Glomerular visceral epithelial cell (primary cell): ENCODE results near the gene FGF14.
"Not testable (repeated sequence)": the region's sequence is repeated elsewhere in the genome, so short reads cannot be mapped to it uniquely, and the experiment has no call there.

Experiments
- DNase-seq: peaks from one replicate; pipeline ENCODE4 v3.0.0-alpha.2; 2016; ENCODE audit errors: extremely low spot score

Gene FGF14

DNA sequence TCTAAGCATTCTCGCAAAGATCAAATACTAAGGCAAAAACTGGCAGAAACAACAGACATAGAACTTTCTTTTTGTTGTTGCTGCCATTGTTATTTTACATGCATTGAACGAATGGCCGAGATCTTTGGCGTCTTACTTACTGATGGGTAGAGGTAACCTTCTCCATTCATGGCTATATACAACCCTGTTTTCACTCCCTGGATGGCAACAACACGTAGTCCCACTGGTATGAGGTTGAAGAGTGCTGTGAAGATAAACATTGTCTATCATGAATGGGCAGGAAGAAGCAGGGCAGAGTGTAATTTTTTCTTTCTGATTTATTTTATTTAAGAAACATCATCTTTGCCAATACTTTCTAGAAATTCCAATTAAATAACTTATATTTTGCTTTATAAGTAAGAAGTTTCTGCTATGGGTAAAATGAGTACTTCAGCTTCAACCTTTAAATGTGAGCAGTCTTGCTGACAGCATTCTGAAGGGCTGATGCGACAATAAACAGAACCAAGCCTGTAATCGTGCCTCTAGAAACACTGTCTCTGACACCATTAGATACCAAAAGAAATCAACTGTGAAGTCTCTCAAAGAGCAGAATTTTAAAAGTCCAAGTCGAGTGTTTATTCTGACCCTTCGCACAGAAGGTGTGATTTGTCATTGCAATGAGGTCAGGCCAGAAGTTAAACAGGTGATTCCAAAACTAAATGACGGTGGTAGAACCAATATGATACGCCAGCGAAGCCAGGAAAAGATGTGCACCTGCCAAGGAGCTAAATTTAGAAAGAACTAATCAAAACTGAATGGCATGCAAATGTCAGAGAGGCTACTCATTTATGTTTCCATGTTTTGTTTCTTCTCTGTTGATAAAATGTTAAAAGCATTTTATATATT, 533.0 kb downstream of the FGF14 start:
- no peak for DNase-seq

DNA sequence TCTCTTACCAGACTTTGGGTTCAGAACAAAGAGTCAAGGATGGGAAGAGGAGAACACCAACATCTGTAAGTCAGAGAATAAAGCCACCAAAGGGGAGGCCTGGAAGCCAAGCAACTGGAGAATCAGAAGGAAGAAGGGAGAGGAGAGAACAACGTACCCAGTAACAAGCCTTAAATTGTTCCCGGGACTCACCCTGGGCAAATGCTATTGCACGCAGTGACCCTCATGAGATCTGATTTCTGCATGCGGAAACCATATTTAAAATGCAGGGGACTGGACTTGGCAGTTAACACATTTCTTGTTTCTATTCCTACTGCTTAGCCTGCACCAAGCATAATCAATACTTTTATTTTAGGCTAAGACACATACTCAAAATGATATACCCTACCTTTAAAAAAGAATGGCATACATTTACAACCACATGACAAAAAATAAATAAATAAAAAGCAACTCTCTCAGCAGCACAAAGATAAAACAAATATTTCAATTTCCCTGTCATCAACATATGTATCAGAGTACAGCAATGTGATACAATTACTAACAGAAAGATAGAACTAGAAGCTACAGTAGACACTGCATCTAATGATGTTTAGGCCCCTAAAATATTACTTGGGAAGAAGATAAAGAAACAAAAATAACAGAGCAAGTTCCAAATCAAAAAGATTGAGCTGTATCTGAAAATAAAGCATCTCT, 534.8 kb downstream of the FGF14 start:
- no peak for DNase-seq

DNA sequence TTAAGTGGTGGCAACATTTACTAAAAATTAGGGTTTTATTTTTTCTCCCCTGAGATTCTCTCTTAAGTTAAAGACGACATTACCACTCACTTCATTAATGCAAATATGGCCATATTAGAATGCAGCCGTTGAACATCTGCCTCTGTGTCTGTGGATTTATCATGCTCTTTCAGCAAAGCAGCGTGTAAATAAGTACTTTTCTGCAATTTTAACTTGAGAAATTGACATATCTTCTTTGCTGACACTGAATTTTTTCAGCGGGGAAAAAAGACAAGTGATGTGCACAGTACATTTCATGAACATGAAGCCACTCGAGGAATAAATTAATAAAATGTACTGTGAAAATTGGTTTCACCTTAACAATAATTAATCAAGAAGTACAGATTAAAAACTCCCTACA, 543.0 kb downstream of the FGF14 start:
- no peak for DNase-seq

DNA sequence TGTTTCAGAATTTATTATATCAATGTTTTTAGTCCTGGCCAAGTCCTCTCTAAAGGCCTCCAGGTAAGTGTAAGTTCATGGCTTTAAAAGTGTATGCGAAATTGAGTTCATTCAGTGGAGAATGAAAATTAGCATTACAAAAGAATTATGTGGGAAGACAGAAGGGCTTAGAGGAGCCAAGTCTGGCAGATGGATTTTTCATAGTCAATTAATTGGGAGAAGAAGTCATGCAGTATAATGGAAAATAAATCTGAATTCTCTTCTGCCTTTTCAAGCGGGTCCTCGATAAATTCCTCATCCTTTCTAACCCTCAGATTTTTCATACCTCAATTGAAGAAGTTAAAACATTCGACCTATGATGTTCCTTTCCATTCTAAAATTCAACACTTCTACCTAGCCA, 555.1 kb downstream of the FGF14 start:
- no peak for DNase-seq

DNA sequence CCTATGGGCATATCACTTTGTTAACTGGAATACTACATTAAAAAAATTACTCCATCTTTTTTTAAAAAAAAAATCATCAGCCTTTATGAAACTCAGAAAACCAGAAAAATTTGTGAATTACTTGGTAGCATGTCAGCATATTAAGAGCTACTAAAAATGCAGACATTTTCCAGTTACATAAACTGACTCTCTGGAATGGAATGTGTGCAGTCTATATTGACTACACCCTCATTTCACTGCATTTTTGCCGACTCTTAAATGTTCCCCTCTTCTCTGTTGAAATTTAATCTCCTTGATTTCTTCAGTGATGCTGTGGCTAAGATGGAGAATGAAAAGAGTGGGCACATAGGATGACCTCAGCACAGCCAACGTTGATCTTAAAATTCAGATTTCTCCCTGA, 555.6 kb downstream of the FGF14 start:
- no peak for DNase-seq

DNA sequence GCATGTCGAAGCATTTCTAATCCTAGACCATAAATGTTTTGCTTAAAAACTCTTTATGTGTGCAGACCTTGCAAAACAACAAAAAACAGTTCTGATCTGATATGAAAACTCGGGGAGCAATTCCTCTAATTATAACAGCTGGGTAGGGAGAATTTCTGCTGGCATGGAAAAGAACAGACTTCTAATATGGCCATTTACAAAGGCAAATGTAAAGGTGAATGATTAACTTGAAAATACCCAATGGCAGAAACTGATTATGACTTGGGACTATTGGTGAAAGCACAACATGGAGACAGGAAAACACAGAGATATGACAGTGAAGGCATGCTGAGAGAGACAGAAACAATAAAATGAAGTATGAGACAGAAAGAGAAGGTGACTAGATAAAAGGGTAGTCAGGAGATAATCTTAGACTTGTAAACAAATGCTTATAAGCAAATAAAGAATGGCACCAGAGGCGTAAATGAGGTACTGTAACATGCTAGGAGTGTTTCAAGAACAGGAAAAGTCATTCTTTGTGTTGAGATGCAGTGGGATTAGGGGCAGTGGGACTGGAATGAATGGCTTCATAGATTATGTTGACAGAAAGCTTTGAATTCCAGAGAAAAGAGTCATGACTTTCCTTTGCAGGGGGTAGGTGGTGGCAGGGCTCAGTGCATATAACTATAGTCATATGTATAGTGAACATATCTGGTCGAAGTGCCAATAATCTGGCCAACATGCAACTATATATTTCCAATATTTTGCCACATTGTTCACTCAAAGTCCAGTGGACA, 556.4 kb downstream of the FGF14 start:
- peak; percentile 14 for DNase-seq

DNA sequence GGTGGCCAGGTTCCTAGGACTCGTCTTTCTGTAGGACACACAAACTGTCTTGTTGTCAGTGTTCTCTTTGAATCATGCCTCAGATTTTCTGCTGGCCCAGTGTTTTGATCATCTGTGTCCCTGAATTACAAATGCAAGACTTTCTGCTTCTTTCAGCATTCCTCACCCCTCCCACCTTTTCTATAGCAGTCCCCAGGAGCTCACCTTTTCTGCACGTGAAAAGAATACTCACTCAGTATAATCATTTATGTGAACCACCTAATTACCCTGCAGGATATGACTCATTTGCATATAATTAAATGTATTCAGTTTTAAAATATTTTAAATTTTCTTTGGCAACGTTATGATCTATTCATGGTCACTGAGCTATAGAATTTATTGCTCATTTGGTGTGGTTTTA, 560.1 kb downstream of the FGF14 start:
- DNase-seq = no peak

DNA sequence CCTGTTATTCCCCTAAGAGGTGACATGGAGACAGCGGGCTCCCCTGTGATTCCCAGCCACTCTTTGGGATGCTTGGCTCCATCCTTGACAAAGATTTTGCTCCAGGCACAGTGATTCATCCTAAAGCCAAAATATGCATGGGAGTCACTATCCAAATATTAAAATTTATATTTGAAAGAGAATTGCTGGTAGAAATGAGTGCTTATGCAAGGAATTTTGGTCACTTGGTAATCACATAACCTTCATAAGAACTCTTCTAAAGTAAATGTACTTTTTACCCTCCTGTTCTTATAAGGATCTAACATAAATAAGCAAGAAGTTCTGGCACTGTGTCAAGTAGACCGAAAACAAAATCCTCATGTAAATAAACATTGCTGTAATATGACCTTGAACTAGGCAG, 563.5 kb downstream of the FGF14 start:
- DNase-seq = no peak

DNA sequence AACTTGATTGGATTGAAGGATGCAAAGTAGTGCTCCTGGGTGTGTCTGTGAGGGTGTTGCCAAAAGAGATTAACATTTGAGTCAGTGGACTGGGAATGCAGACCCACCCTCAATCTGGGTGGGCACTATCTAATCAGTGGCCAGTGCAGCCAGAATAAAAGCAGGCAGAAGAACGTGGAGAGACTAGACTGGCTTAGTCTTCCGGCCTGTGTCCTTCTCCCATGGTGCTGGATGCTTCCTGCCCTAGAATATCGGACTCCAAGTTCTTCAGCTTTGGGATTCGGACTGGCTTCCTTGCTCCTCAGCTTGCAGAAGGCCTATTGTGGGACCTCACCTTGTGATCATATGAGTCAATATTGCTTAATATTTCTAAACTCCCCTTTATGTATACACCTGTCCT, 564.1 kb downstream of the FGF14 start:
- not testable (repeated sequence) for DNase-seq

DNA sequence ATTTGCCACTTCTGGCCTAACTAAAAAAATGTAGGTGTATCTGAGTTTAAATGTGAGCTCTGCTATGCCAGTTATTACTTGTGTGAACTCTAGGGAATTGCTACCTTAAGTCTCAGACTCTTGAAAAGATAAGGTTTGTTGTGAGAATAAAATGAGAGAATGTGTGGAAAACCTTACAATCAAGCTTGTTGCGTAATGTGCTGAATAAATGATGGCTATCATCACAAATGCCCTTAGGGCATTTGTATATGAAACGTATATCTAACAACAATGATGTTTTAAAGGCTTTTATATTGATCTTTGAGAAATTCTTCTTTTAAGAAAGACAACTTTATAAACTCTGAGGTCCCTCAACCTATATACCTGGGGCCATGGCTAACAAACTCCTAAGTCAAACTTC, 564.6 kb downstream of the FGF14 start:
- DNase-seq = no peak

DNA sequence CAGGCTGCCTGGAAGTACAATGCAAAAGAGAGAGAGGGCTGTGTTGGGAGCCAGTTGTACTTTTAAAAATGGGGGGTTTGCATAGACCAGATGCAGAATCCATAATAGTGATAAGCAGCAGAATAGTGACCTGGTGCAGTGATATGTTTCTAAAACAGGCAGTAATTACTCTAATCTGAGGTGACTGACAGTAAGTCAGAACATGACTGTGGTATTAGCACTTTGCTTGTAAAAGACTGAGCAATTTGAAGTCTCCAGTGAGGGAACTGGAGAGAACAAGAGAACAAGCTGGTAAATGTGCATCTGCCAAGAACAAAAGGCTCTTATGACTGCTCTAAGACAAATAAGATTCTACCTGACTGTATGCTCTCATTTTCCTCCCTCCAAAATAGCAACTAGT, 565.9 kb downstream of the FGF14 start:
- no peak for DNase-seq

DNA sequence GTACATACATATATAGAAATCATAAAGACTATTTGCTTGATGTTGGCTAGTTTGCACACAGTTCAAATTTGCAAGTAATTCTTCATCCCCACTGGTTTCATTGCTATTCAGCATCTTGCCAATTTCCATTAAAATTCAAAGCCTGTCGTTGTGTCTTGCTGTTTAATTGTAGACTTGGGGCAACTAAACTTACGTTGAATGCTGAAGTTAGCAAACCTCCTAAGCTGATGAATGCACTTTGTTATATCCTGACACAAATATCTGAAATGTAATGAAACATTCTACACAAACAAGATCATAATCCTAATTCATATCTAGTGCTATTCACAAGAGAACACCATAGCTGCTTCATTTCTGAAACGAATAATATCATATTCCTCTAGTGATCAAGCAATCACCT, 568.2 kb downstream of the FGF14 start:
- DNase-seq = no peak

DNA sequence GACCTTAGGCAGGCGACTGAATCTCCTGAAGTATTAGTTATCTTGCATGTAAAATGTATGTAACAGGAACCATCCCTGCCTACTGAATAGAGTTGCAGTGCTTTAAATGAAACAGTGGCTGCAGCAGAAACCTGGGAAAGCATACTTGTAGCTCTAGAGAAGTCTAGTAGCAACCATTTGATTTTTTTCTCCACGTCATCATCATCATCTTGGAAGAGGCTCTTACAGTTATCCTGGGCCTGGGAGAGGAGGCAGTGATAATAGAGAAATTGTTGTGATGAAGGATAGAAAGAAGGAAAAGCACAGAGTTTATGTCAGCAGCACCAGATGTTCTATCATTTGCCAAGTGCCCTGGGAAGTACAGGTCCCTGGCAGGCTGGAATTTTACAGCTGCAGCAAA, 571.8 kb downstream of the FGF14 start:
- no peak for DNase-seq

DNA sequence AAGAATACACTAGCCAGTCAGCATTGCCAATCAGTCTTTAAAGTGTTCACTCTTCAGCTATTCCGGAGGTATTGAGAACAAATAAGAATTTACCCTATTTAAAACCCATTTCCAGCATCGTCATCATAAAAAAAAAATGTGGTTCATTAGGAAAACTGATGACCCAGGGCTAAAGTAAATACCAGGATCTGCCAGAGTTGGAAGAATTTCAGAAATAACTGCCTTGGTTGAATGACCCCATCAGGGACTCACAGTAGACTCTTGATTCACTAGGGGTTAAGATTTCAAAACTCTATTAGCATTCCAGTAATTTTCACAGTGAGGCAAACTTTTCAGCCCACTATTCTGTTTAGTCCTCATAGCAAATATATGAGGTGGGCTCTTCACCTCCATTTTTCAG, 572.4 kb downstream of the FGF14 start:
- no peak for DNase-seq

DNA sequence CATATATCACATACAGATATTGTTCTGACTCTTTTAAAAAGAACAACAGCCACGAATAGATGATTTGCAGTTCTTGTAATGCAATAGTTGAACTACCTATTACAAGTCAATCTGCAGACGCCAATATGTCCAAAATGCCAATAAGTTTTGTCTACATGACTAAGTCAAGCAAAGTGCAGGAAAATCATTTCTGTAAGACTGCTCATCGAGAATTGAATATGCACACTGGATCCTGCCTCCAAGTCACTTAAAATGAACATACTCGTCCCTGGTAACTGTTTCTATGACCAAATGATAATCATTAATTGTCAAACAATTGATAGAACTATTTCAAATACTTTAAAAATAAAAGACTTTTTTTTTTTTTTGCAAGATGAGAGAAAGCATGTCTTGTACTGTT, 573.7 kb downstream of the FGF14 start:
- no peak for DNase-seq

DNA sequence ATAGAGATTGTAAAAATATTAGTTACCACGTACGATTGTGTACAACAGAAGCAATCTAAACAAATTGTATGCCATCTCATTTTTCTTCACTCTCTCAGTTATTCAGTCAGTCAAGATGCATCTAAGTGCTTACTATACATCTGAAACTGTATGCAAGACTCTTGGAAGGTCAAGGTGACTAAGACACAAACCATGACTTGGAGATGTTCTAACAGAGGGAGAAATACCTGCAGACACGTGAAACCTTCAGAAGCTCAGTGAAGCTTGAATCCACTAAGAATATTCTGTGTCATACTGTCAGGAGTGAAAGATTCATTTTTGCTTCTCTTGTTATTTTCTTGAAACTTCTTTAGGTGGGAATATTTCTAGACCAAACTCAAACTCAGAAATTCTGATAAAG, 584.0 kb downstream of the FGF14 start:
- no peak for DNase-seq

DNA sequence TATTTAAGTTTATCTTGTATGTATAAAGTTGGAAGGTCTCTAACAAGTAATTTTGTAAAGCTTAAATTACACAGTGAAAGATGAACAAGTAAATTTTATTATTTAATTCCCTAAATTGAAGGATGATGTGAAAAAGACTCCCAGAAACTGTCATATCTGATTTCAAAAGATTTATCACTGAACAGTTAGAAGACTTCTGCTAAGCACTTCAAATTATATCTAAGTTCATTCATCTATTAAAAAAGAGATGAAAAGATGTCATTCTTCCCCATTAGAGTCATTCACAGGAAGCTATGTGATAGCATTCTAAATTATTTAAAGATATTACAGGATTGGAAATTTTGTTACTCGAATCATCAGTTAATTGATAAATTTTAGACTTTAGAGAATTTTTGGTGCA, 590.0 kb downstream of the FGF14 start:
- DNase-seq = no peak

DNA sequence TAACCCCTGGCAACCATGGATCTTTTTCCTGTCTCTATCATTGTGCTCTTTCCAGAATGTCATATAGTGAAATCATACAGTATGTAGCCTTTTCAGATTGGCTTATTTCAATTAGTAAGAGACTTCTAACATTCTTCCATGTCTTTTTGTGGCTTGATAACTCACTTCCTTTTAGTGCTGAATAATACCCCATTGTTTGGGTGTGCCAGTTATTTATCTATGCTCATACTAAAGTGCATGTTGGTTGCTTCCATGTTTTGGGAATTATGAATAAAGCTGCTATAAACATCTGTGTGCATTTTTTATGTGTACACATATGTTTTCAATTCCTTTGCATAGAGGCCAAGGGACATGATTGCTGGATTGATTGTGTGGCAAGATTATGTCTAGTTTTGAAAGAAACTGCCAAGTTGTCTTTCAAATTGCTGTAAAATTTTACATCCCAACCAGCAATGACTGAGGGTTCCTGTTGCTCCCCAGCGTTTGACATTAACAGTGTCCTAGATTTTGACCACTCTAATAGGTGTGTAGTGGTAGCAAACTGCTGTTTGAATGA, 590.5 kb downstream of the FGF14 start:
- DNase-seq = no peak

DNA sequence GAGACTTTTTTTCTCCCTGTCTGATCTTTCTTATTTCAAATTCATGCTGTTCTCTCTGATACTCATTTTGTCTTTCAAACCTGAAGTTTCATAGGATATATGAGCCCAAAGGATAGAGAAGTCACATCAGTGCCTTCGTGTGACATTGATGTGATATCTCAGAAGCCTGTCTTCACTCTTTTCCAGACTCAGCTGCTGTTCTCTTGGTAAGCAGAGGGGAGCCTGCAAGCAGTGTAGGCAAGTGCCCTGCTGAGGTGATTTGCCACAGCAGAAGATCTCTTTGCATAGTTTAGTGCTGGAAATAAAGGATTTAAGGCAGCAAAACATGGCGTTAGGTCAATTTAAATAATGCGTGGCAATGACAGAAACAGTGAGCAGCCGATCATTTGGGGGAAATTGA, 602.7 kb downstream of the FGF14 start:
- DNase-seq = no peak

DNA sequence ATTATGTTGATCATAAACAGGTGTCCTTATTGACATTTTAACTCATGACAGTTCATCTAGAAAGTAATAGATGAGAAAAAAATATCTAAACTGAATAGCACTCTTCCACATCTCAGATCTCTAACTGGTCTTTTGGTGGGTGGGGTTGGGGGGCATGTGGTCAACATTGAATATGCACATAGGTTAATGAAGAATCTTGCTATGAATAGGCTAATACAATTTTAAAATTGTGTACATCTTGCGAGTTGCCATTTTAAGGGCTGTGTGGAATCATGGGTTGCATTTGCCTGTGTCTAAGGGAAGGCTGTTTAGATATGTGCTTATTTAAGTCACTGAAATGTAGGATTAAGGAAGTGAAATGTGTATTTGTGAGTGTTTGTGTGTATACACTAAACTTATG, 603.4 kb downstream of the FGF14 start:
- DNase-seq = no peak

DNA sequence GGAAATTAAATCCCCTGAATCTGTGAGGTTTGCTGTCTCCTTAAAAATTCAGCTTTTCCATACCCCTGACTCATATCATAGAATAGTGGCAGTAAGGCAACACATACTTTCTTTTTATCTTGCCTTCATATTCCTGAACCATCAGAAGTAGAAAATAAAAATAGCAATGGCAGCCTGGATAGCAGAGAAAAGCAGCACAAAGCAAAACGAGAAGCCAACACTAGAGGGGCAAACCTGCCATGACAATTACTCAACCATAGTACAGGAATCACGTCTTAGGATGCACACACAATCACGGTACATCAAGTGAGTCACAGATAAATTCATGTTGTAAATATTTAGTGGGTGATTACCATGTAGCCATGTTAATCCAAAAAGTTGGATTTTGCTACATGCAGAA, 606.4 kb downstream of the FGF14 start:
- DNase-seq = no peak

DNA sequence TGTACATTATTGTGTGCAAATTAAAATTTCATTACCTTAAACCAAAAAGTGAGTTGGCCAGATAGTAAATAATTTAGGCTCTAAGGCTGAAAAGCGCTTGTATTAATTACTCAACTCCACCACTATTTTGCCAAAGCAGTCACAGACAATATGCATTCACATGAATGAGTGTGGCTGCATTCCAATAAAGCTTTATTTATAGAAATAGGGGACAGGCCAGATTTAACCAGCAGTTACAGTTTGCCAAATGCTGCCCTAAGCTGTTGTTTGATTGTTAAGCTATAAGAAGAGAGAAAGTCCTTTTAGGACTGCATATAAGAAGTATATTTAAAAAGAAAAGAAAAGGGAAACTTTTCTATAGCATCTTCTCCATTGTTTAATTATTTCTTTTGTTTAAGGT, 606.8 kb downstream of the FGF14 start:
- no peak for DNase-seq
